SH-SY5Y (cell line): Measurements from ENCODE around the gene MPV17.

ENCODE experiments used
- GATA2 ChIP-seq: IDR thresholded peaks from 2 replicates; pipeline ENCODE4 v1.6.1; 2011; ENCODE audit warnings: mild to moderate bottlenecking, low read depth, low read length
- GATA3 ChIP-seq: IDR thresholded peaks from 2 replicates; pipeline ENCODE4 v1.6.1; 2011; ENCODE audit warnings: low read depth, mild to moderate bottlenecking, low read length, moderate library complexity

The MPV17 gene

GRCh38 chr2:27264253-27264752, 58.6 kb downstream of the MPV17 start:
- TF ChIP-seq GATA2: no peak
- TF ChIP-seq GATA3: no peak

- TF ChIP-seq GATA3: no peak
- TF ChIP-seq GATA2: no peak
Measured at GRCh38 chr2:27263287-27264252, 59.3 kb downstream of the MPV17 start.

DNA sequence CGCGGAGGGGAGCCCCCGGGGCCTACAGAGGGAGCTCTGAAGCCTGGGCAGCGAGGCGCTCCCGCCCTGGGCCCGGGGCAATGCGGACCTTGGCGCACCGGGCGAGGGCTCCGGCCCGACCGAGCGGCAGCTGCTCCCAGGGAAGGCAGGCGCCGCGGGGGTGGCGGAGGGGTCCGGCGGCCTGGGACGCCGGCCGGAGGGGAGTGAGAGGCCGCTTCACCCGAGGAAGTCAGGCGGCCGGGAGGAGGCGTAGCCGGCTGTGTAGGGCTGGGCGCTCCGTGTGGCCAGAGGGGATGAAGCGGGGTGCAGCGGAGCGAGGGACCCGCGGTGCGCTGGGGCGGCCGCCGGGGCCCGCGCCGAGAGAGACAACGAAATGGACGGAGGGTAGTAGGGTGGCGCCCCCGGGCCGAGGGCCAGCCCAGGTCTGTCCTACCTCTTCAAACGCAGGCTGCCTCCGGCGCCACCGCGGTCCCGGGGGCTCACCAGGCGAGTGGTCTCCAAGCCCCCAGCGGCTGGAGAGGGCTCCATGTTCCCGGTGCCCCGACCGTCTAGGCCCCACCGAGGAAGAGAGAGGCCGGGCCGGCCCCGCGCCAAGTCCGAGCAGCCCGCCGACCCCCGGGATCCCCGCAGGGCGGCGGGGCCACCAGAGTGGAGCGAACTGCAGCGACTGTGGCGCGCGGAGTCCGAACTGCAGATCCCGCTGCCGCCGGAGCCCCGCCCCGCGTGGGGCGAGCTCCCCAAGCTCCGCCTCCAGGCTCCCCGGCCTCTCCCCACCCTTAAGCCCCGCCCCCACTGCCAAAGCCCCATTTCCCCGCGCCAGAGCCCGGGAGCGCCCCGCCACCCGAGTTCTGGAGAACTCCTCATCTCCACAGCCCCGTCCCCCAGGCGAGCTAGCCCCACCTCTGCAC, 60.3 kb downstream of the MPV17 start, which contains the start of gene SLC30A3:
Gene SLC30A3 (minus strand): TSS at position 669 of the 908 bp plus-strand sequence. CDS start 141 bp downstream, at position 528.
- TF ChIP-seq GATA2: no peak
- no peak for TF ChIP-seq GATA3

GRCh38 chr2:27261926-27262298, 61.0 kb downstream of the MPV17 start:
- TF ChIP-seq GATA3: no peak
- TF ChIP-seq GATA2: no peak

GRCh38 chr2:27261241-27261925, 61.5 kb downstream of the MPV17 start:
- TF ChIP-seq GATA2 (no peak), GATA3 (no peak)
